ENCODE measurements around the gene SMAD4. TPM values are rescaled to one million over a fixed set of nuclear protein-coding genes. Genes with fewer than 3 reads are reported as not detected.
A peak's percentile ranks its signal among the peaks of the same experiment; 100 is the strongest.
"Not testable (repeated sequence)": the region's sequence is repeated elsewhere in the genome, so short reads cannot be mapped to it uniquely, and the experiment has no call there.

The SMAD4 gene
- total RNA-seq, 2 donors from 2014 or later = 132 to 133 TPM

GRCh38 chr18:50989711-50990110 lies 40.3 kb upstream of the SMAD4 start:
- no peak overlapping the region for H3K4me3 ChIP-seq (ENCODE audit: low read length)
- no peak for TF ChIP-seq CTCF (conservative IDR thresholded peaks at IDR 0.05)
- Mint-ChIP-seq H3K4me1 (peaks cover 18% of the 10 kb centered on the region), H3K9me3 (no peaks in the 10 kb centered on the region), H3K4me3 (no peak overlapping the region), H3K36me3 (ENCODE audit: low read depth) (peaks cover 5% of the 10 kb centered on the region), H3K27ac (no peak overlapping the region), H3K27me3 (ENCODE audit: insufficient read depth) (no peaks in the 10 kb centered on the region)
- WGBS, 2 experiments (ENCODE audit: insufficient coverage in 1 of 2, insufficient read length in 1 of 2) = 91 to 100% methylated on average over 3 of the region's 3 CpGs
- no peaks in the 10 kb centered on the region for H3K36me3 ChIP-seq (ENCODE audit: control insufficient read depth, insufficient read depth, low read length)
- no peak for DNase-seq
- no peak overlapping the region for H3K27ac ChIP-seq (ENCODE audit: low read depth, low read length)
- no peaks in the 10 kb centered on the region for H3K9me3 ChIP-seq (ENCODE audit: control insufficient read depth, low read length)
- peaks cover 5% of the 10 kb centered on the region for H3K4me1 ChIP-seq (ENCODE audit: control insufficient read depth, insufficient read depth, low read length)
- H3K9ac ChIP-seq (ENCODE audit: extremely low read depth, low read length, poor library complexity, severe bottlenecking) = no peak overlapping the region
- no peaks in the 10 kb centered on the region for H3K27me3 ChIP-seq (ENCODE audit: control insufficient read depth, insufficient read depth, low read length, poor library complexity, severe bottlenecking)

GRCh38 chr18:50992351-50992762 lies 37.7 kb upstream of the SMAD4 start:
- Histone ChIP-seq H3K4me3 (ENCODE audit: low read length) (no peak overlapping the region), H3K27ac (ENCODE audit: low read depth, low read length) (peak overlapping the region; percentile 54), H3K9me3 (ENCODE audit: control insufficient read depth, low read length) (peaks cover 14% of the 10 kb centered on the region), H3K27me3 (ENCODE audit: control insufficient read depth, insufficient read depth, low read length, poor library complexity, severe bottlenecking) (no peaks in the 10 kb centered on the region), H3K9ac (ENCODE audit: extremely low read depth, low read length, poor library complexity, severe bottlenecking) (peak overlapping the region; percentile 28), H3K36me3 (ENCODE audit: control insufficient read depth, insufficient read depth, low read length) (no peaks in the 10 kb centered on the region), H3K4me1 (ENCODE audit: control insufficient read depth, insufficient read depth, low read length) (peaks cover 5% of the 10 kb centered on the region)
- 0 to 17% methylated on average over 2 to 3 of the region's 3 CpGs for WGBS, 2 experiments (ENCODE audit: insufficient coverage in 1 of 2, insufficient read length in 1 of 2)
- no peaks in the 10 kb centered on the region for H3K36me3 Mint-ChIP-seq (ENCODE audit: low read depth)
- peak overlapping the region; percentile 5 for H3K4me3 Mint-ChIP-seq
- no peak for TF ChIP-seq CTCF (conservative IDR thresholded peaks at IDR 0.05)
- peaks cover 3% of the 10 kb centered on the region for H3K9me3 Mint-ChIP-seq
- H3K27me3 Mint-ChIP-seq (ENCODE audit: insufficient read depth) = no peaks in the 10 kb centered on the region
- DNase-seq = peak; percentile 82
- peak overlapping the region; percentile 94 for H3K27ac Mint-ChIP-seq
- peaks cover 18% of the 10 kb centered on the region for H3K4me1 Mint-ChIP-seq

- H3K9me3 Mint-ChIP-seq = peaks cover 9% of the 10 kb centered on the region
- H3K9ac ChIP-seq (ENCODE audit: extremely low read depth, low read length, poor library complexity, severe bottlenecking) = no peak overlapping the region
- H3K4me3 Mint-ChIP-seq = no peak overlapping the region
- 94 to 95% methylated on average over 2 of the region's 2 CpGs for WGBS, 2 experiments (ENCODE audit: insufficient coverage in 1 of 2, insufficient read length in 1 of 2)
- TF ChIP-seq CTCF (conservative IDR thresholded peaks at IDR 0.05) = no peak
- peaks cover 22% of the 10 kb centered on the region for H3K9me3 ChIP-seq (ENCODE audit: control insufficient read depth, low read length)
- no peak overlapping the region for H3K4me3 ChIP-seq (ENCODE audit: low read length)
- peaks cover 18% of the 10 kb centered on the region for H3K4me1 Mint-ChIP-seq
- H3K4me1 ChIP-seq (ENCODE audit: control insufficient read depth, insufficient read depth, low read length) = peaks cover 5% of the 10 kb centered on the region
- no peak overlapping the region for H3K27ac ChIP-seq (ENCODE audit: low read depth, low read length)
- no peaks in the 10 kb centered on the region for H3K36me3 Mint-ChIP-seq (ENCODE audit: low read depth)
- no peaks in the 10 kb centered on the region for H3K36me3 ChIP-seq (ENCODE audit: control insufficient read depth, insufficient read depth, low read length)
- H3K27me3 Mint-ChIP-seq (ENCODE audit: insufficient read depth) = peaks cover 3% of the 10 kb centered on the region
- no peak overlapping the region for H3K27ac Mint-ChIP-seq
- no peaks in the 10 kb centered on the region for H3K27me3 ChIP-seq (ENCODE audit: control insufficient read depth, insufficient read depth, low read length, poor library complexity, severe bottlenecking)
- no peak for DNase-seq
Measured at GRCh38 chr18:50994031-50994430, 36.0 kb upstream of the SMAD4 start.

GRCh38 chr18:51003174-51003573 lies 26.8 kb upstream of the SMAD4 start:
- not testable (repeated sequence) for H3K4me3 Mint-ChIP-seq; H3K27me3 Mint-ChIP-seq (ENCODE audit: insufficient read depth); H3K9me3 ChIP-seq (ENCODE audit: control insufficient read depth, low read length); H3K27ac Mint-ChIP-seq; H3K27me3 ChIP-seq (ENCODE audit: control insufficient read depth, insufficient read depth, low read length, poor library complexity, severe bottlenecking); H3K27ac ChIP-seq (ENCODE audit: low read depth, low read length); H3K4me1 ChIP-seq (ENCODE audit: control insufficient read depth, insufficient read depth, low read length); DNase-seq; H3K9ac ChIP-seq (ENCODE audit: extremely low read depth, low read length, poor library complexity, severe bottlenecking); H3K36me3 Mint-ChIP-seq (ENCODE audit: low read depth); H3K4me3 ChIP-seq (ENCODE audit: low read length); H3K36me3 ChIP-seq (ENCODE audit: control insufficient read depth, insufficient read depth, low read length)
- Mint-ChIP-seq H3K9me3 (peaks cover 19% of the 10 kb centered on the region), H3K4me1 (peaks cover 28% of the 10 kb centered on the region)
- WGBS, 2 experiments (ENCODE audit: insufficient coverage in 1 of 2, insufficient read length in 1 of 2) = 70 to 100% methylated on average over 2 of the region's 2 CpGs
